NOMO-1 treated with dmso at 0.1 percent for 144 hours (cell line): ENCODE measurements around the gene TRIM39.
A peak's percentile ranks its signal among the peaks of the same experiment; 100 is the strongest.
"Not testable (repeated sequence)": the region's sequence is repeated elsewhere in the genome, so short reads cannot be mapped to it uniquely, and the experiment has no call there.

Experiments used
- DNase-seq: peaks from one replicate; lab custom pipeline; 2025; ENCODE audit not compliant: unreplicated experiment; lab: John Stamatoyannopoulos, UW

TRIM39 gene

DNA sequence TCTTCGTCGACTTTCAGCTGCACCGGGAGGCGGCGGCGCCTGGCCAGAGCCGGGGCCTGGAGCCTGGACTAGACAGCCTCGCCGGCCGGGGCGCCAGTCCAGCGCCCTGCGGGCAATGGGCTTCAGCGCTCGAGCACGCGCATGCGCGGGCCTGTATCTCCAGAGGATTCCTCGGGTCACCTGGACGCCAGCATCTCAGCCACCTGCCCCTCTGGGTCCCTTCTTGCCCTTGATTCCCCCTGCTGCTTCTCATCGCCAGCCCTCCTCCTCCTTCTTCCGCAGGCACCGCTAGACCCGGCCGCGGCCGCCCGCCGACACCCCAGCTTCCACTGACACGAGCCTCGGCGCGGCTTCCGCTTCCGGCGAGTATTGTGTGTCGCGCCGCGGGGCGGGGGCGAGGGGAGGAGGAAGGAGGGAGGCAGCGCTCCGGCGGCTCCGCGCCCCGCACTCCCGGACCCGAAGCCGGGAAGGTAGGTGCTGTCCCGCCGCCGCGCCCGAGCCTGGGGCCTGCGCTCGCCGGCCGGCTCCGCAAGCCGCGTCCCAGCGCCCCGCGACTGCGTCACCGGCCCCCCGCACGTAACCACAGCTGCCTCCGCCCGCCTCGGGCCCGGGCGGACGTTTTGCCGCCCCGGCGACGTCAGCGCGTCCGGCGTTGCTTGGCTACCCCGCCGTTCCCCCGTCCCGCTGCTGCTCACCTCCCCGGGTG, at the start of gene TRIM39:
TSS of gene TRIM39 (plus strand) at position 402 of the 706 bp plus-strand sequence. CDS start 2,391 bp downstream, outside the sequence.
- DNase-seq = peak; percentile 37

DNA sequence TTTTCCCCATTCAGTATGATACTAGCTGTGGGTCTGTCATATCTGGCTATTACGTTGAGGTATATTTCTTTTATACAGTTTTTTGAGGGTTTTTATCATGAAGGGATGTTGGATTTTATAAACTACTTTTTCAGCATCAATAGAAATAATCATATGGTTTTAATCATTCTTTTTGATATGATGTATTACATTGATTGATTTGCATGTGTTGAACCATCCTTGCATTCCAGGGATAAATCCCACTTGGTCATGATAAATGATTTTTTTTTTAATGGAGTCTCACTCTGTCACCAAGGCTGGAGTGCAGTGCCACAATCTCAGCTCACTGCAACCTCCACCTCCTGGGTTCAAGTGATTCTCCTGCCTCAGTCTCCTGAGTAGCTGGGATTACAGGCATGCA, 45.7 kb upstream of the TRIM39 start:
- DNase-seq = not testable (repeated sequence)

DNA sequence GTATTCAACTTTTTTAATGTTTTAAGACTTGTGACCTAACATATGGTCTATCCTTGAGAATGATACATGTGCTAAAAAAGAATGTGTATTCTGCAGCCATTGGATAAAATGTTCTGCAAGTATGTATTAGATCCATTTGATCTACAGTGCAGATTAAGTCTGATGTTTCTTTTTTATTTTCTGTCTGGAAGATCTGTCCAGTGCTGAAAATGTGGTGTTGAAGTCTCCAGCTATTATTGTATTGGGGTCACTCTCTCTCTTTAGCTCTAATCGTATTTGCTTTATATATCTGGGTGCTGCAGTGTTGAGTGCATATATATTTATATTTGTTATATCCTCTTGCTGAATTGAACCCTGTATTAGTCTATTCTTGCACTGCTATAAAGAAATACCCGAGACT, 44.2 kb upstream of the TRIM39 start:
- DNase-seq = no peak

DNA sequence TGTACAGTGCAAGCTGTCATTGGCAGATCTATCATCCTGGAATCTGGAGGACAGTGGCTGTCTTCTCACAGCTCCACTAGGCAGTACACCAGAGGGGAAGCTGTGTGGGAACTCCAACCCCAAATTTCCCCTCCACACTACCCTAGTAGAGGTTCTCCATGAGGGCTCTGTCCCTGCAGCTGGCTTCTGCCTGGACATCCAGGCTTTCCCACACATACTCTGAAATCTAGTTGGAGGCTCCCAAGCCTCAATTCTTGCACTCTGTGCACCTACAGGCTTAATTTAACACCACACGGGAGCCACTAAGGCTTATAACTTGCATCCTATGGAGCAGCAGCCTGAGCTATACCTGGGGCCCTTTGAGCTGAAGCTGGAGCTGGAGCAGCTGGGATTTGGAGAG, 43.0 kb upstream of the TRIM39 start:
- no peak for DNase-seq

DNA sequence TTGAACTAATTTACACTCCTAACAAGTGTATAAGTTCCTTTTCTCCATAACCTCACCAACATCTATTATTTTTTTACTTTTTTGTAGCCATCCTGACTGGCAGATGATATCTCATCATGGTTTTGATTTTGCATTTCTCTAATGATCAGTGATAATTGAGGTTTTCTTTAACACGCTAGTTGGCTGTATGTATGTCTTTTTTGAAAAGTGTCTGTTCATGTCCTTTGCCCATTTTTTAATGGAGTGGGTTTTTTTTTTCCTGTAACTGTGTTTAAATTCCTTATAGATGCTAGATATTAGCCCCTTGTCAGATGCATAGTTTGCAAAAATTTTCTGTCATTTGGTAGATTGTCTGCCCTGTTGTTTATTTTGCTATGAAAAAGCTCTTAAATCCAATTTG, 39.6 kb upstream of the TRIM39 start:
- no peak for DNase-seq

DNA sequence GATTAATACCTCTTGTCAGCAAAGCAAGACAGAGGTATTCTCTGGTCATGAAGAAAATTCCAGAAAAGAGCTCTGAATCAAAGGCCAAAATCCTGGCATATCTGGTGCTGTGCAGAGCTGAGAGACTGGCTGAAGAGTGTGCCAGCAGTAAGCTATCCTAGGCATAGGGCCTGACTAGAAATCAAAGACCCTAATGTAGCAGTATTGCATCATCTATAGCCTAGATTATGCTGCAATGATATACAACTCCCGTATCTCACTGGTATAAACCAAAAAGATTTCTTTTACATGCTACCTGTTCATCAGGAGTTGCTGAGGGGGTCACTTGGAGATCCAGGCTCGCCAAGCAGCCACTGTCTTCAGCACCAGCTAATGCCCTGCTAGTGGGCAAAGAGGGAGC, 30.9 kb upstream of the TRIM39 start:
- DNase-seq = no peak

DNA sequence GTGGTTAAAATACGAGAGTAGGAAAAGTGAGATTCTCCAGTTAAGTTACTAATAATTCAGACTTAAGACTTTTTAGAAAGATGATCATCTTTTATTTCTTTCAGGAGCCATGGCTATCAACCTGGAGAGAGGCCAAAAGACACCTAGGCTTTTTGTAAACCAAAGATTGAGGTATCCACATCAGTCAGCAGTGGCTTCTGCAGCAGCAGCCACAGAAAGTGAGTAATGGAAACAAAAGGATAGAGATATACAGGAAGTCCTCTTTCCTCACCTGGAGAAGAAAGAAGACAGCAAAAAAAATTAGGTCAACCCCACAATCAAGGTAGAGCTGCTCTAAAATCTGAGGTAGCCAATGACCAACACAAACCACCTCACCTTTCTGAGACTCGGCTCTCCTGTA, 22.7 kb upstream of the TRIM39 start:
- no peak for DNase-seq

DNA sequence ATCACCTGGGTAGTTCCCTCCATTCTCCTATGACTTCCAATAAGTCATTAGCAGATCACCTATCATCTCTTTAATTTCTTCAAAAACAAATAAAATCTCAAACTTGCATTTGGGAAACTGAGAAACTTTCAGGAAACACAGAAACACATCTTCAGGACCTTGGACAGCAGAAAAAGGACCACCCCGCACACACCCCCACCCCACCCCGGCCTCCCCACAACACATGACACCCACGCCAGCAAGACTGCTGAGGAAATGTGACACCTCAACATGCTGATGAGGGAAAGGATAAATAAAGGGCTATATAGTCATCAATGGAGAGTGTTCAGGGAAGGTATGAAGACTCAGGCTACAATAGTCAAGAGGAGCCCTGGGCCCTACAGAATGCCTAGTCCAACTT, 15.6 kb upstream of the TRIM39 start:
- no peak for DNase-seq

DNA sequence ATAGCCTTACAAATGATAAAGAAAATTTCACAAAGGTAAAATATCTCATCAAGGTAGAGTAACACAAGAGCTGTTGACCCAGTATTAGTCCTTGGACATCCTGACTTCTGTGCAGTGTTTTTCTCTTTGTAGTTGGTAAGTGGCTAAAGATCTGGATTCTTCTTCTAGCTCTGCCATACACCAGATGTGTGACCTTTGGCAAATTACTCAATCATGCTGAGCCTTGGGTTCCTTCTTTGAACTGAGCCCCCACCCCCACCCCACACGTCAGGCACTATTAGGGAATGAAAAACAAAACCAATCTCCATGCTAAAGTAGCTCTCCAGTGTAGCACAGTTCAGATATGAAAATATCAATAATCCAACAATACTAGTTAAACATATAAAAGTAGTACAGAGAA, 15.1 kb upstream of the TRIM39 start:
- DNase-seq = no peak

DNA sequence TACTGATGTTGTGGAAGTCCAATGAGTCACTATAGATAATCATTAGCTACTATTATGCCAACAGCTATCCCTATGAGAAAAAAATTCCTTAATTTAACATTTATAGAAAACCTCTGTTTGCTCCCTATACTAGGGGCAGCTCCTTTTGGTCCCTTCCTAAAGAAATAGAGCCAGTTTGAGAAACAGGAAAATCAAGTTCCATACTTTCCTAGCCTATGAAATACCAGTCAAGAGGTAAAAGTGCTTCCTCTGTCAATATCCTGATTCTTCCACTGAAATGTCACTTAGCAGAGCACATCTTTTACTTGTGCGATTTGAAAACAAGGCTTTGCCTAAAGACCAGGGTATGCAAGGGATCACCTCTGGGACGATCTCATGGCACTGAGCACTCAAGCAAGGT, 14.5 kb upstream of the TRIM39 start:
- no peak for DNase-seq

DNA sequence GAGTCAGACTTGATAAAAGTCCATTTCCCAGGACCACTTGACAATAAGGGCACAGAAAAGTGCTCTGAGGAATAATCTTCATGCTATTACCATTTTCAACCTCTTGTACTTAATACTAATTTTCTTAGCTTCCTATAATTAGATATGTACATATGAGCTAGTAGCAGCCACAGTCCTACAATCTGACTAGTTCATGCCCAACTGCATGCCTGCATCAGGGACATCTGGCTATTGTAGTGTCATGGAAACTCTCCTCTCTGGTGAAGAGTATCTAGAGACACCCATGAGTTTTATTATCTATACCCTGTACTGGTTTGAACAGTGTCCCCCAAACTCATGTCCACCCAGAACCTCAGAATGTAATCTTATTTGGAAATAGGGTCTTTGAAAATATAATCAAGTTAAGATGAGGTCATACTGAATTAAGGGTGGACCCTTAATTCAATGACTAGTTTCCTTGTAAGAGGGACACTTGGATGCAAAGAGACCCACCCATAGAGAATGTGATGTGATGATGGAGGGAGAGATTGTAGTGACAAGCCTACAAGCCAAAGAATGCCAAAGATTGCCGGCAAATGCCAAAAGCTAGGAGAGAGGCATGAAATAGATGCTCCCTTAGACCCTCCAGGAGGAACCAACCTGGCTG, 13.9 kb upstream of the TRIM39 start:
- no peak for DNase-seq

DNA sequence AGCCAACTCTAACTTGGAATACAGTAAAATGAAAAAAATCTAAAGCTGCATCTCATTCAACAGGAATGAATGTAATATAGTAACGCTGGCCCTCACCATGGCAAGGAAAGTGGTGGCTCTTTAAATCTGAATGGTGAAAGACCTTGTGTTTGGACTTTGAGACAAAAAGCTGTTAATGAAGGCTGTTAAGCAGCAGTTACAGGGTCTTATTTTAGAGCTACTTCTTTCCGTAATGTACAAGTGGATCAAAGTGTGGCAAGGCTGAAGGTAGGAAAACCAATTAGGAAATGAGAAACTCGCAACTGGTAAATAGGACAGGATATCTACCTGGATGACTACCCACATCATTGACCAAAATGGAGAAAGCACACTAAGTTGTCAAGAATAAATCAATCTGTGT, 11.6 kb upstream of the TRIM39 start:
- no peak for DNase-seq

DNA sequence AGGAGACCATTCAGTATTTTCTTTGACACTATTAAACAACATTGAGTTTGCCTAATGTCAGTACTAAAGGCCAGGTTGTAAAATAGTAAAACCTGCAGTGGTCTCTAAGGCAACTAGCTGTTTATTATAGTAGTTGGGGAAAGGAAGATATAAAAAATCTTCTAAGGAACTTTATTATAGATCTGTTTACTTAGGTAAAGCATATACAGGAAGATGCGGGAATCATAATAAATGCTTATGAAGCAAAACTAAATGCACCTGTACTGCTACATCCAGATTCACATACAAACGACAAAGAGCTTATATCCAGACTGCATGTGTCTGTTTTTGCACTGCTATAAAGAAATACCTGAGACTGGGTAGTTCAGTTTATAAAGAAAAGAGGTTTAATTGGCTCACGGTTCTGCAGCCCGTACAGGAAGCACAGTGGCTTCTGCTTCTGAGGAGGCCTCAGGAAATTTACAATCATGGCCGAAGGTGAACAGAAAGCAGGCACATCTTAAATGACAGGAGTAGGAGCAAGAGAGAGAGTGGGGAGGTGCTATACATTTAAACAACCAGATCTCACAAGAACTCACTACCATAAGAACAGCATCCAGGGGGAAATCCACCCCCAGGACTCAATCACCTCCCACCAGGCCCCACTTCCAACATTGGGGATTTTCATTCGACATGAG, 8.7 kb upstream of the TRIM39 start:
- no peak for DNase-seq

DNA sequence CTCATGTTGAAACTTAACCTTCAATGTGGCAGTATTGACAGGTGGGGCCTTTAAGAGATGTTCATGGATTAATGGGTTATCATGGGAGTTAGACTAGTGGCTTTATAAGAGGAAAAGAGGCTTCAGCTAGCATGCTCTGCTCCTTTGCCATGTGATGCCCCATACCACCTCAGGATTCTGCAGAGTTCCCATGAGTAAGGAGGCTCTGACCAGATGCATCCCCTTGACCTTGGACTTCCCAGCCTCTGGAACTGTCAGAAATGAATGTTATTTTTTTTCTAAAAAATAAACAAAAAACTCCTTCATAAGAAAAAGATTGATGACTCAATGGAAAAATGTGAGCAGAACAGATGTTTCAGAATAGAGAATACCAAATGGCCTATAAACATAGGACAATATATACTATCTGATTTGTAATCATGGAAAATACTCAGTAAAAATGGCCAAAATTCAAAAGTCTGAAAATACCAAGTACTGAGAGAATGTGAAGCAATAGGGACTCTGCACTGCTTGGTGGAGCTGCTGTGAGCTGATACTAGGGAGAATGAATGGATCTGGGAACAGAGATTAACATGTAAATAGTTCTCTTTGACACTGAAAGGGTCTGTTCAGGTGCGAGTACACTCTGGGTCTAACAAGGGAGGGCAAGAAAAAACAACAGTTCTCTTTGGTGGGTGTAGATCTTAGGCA, 7.4 kb upstream of the TRIM39 start:
- no peak for DNase-seq

DNA sequence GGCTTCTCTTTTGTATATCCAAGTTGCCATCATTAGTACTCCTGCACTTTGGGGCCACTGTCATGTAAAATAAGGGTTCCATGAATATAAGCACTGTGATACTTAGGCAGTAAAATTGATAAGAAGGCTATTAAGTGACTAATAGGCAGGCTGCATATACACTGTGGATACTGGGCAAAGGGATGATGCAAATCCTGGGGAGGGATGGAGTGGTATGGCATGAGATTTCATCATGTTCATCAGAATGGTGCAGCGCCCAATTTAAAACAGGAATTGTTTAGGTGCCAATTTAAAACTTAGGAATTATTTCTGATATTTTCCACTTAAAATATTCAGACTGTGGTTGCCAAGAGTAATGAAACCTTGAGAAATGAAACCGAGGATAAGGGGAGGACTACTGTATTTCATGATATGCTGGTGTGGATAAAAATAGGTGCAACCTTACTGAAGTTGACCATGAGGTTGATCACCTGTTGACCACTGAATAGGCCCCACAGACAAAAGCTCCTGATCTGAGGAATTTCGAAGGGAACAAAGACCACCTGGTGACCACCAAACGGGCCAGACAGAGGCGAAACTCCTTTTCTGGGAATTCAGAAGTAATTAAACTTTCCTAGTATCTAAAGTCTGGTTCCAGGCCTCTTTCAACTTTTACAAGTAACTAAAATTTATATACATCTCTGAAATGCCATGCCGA, 4.9 kb upstream of the TRIM39 start:
- no peak for DNase-seq

DNA sequence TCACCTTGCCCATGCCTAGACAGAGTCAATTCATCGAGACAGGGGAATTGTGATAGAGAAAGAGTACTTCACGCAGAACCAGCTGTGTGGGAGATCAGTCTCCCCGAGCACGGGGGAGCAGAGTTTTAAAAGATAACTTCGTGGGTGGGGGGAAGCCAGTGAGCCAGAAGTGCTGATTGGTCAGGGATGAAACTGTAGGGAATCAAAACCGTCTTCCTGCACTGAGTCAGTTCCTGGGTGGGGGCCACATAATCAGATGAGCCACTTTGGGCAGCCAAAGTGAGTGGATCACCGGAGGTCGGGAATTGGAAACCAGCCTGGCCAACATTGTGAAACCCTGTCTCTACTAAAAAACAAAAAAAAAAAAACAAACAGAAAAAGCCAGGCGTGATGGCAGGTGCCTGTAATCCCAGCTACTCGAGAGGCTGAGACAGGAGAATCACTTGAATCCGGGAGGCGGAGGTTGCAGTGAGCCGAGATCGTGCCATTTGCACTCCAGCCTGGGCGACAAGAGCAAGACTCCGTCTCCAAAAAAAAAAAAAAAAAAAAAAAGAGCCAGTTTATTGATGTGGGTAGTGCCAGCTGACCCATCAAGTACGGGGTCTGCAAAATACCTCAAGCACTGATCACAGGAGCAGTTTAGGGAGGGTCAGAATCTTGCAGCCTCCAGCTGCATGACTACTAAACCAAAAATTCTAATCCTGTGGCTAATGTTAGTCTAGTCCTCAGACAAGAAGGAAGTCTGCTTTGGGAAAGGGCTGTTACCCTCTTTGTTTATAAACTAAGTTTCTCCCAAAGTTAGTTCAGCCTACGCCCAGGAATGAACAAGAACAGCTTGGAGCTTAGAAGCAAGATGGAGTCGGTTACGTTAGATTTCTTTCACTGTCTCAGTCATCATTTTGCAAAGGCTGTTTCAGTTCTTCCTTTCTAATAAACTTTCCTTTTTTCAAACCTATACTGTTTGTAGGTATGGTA, 3.9 kb upstream of the TRIM39 start:
- no peak for DNase-seq

DNA sequence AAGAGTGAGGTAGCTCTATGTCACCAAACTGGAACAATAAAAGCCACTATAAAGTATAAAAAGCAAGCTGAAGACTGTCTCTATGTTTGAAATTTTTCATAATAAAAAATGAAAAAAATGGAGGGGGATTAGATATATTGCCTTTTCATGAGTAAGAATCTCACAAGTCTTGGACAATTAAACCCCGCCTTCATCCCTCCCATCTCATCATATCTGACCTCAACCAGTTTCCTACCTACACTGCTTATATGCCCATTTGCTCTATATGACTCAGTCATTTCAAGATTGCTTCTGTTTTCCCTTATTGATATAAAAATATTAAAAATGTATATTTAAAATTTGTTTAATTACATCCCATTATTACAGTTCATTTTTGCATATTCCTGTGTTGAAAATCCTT, 2.9 kb upstream of the TRIM39 start:
- DNase-seq = no peak

DNA sequence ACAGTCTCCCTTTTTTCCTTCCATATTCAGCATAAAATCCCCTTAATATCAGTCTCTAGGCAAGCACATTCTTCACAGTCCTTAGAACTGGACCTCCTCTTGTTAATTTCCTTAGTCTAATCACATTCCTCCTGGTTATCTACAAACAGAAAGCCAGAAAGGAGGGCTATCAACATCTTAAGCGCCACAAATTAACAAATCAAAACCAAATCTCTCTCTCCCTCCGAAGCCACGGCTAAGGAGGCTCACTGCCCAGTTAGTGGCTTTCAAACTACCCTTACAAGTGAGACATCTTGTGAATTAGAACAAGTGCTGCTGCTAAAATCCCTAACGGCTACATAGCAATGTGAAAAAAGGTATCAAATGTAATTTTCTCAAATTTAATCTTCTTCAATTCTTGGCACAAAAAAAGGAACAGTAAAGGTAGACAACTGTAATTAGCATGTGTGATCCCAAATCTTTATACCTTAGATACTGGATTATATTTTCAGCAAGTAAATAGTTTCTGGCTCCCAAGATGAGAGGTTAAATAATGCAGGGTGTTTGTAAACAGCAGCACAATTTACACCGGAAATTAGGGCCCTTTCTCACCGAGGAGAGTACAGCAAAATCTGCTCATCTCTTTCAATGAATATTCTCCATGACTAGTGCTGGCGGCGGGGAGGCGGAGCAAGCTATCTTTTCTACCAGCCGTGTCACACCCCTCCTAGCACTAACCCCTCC, 1.4 kb upstream of the TRIM39 start:
- peak; percentile 22 for DNase-seq

DNA sequence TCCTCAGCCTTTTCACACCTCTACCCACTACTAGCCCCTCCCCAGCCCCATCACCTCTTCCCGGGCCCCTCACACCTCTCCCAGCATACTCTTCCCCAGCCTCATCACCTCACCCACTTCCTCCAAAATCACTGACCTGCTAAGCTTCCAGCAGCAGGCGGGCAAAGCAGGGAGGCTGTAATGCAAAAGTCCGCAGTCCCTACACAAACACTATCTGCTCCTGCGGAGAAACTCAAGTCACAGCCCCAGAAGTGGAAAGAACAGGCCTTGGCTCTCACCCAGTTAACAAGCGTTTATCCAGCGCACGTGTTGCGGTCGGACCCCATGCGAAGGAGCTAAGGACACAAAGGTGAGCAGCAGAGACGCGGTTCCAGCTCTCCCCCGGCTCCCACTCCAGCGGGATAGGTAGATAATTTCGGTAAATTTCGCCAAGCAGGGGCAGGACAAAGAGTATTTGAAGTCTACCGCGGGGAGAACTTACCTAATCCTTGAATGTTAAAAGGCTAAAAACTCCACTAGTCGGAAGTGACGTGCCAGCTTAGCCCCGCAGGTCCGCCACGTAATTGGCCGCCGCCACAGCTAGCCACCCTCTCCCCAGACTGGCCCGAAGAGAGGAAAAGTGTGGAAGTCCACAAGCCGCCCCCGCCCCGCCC, 728 bp upstream of the TRIM39 start:
- DNase-seq = peak; percentile 51
